ENCODE results near the gene MEF2D. TPM values are rescaled to one million over a fixed set of nuclear protein-coding genes. Genes with fewer than 3 reads are reported as not detected.

MEF2D gene
- polyA plus RNA-seq, 1 donor (not counting 4 experiments of a cell fraction or from before 2014, with no cell fraction given) = 9.3 TPM

GRCh38 chr1:156504821-156505678 is 4.5 kb upstream of the MEF2D start:
- Histone ChIP-seq H3K79me2 (ENCODE audit: control insufficient read depth, insufficient read depth, low read length) (peaks cover 5% of the 10 kb centered on the region), H3K4me2 (ENCODE audit: control insufficient read depth, extremely low read depth, insufficient read depth, low read depth, low read length) (peak overlapping the region; percentile 85), H3K9ac (ENCODE audit: control insufficient read depth, extremely low read depth, insufficient read depth, low read length) (peak overlapping the region; percentile 73), H3K9me3 (ENCODE audit: control insufficient read depth, low read depth, low read length) (no peaks in the 10 kb centered on the region), H3K27ac (ENCODE audit: control insufficient read depth, insufficient read depth, low read length) (peak overlapping the region; percentile 98), H4K20me1 (ENCODE audit: control insufficient read depth, extremely low read depth, insufficient read depth, low read length) (no peaks in the 10 kb centered on the region), H3K36me3 (ENCODE audit: control insufficient read depth in 2 of 2, extremely low read depth in 1 of 2, insufficient read depth in 2 of 2, low read length in 2 of 2) (no peaks in the 10 kb centered on the region), H3K4me3 (ENCODE audit: control insufficient read depth in 2 of 3, extremely low read depth in 1 of 3, insufficient read depth in 2 of 3, low read depth in 1 of 3, low read length in 3 of 3) (peak overlapping the region; percentile 19 to 38 (median 28)), H3K27me3 (ENCODE audit: control insufficient read depth, extremely low read depth, insufficient read depth, low read length) (no peaks in the 10 kb centered on the region), H3K4me1 (ENCODE audit: control insufficient read depth, extremely low read depth, insufficient read depth, low read length) (peaks cover 39% of the 10 kb centered on the region), H3K9me1 (ENCODE audit: control insufficient read depth, extremely low read depth, insufficient read depth, low read length) (no peaks in the 10 kb centered on the region), H2AFZ (ENCODE audit: control insufficient read depth, low read length) (peak overlapping the region; percentile 94)
- dilution Hi-C loops (cut with MboI; ENCODE audit: extremely low pct_ligation_motif_present, low sequenced_read_pairs) = no loop called here
- DNase-seq (ENCODE audit: low read depth, low spot score) = peak; percentile 93
- peak; percentile 59 for FAIRE-seq
- TF ChIP-seq CTCF (optimal IDR thresholded peaks at IDR 0.05 in 1 of 3, IDR thresholded peaks at IDR 0.05 in 1 of 3, conservative IDR thresholded peaks at IDR 0.05 in 1 of 3; ENCODE audit: extremely low read depth in 1 of 3, insufficient read depth in 2 of 3, low read length in 3 of 3) (no peak), EZH2 (IDR thresholded peaks at IDR 0.05; ENCODE audit: low read length) (no peak)

- Histone ChIP-seq H2AFZ (ENCODE audit: control insufficient read depth, low read length) (no peak overlapping the region), H3K4me3 (ENCODE audit: control insufficient read depth in 2 of 3, extremely low read depth in 1 of 3, insufficient read depth in 2 of 3, low read depth in 1 of 3, low read length in 3 of 3) (no peak overlapping the region), H3K27me3 (ENCODE audit: control insufficient read depth, extremely low read depth, insufficient read depth, low read length) (no peaks in the 10 kb centered on the region), H3K9ac (ENCODE audit: control insufficient read depth, extremely low read depth, insufficient read depth, low read length) (peak overlapping the region; percentile 73), H3K36me3 (ENCODE audit: control insufficient read depth in 2 of 2, extremely low read depth in 1 of 2, insufficient read depth in 2 of 2, low read length in 2 of 2) (no peaks in the 10 kb centered on the region), H3K4me1 (ENCODE audit: control insufficient read depth, extremely low read depth, insufficient read depth, low read length) (peaks cover 39% of the 10 kb centered on the region), H3K9me3 (ENCODE audit: control insufficient read depth, low read depth, low read length) (no peaks in the 10 kb centered on the region), H3K9me1 (ENCODE audit: control insufficient read depth, extremely low read depth, insufficient read depth, low read length) (no peaks in the 10 kb centered on the region), H3K4me2 (ENCODE audit: control insufficient read depth, extremely low read depth, insufficient read depth, low read depth, low read length) (peak overlapping the region; percentile 85), H3K27ac (ENCODE audit: control insufficient read depth, insufficient read depth, low read length) (peak overlapping the region; percentile 98), H4K20me1 (ENCODE audit: control insufficient read depth, extremely low read depth, insufficient read depth, low read length) (no peaks in the 10 kb centered on the region), H3K79me2 (ENCODE audit: control insufficient read depth, insufficient read depth, low read length) (peaks cover 10% of the 10 kb centered on the region)
- dilution Hi-C loops (cut with MboI; ENCODE audit: extremely low pct_ligation_motif_present, low sequenced_read_pairs) = no loop called here
- no peak for FAIRE-seq
- DNase-seq (ENCODE audit: low read depth, low spot score) = no peak
- TF ChIP-seq EZH2 (IDR thresholded peaks at IDR 0.05; ENCODE audit: low read length) (no peak), CTCF (optimal IDR thresholded peaks at IDR 0.05 in 1 of 3, IDR thresholded peaks at IDR 0.05 in 1 of 3, conservative IDR thresholded peaks at IDR 0.05 in 1 of 3; ENCODE audit: extremely low read depth in 1 of 3, insufficient read depth in 2 of 3, low read length in 3 of 3) (no peak)
Measured at GRCh38 chr1:156504438-156504813, 3.9 kb upstream of the MEF2D start.

Measured in keratinocyte (primary cell).